Bronchial epithelial cell (primary cell): Measurements from ENCODE around the gene TMEM179. TPM values are rescaled to one million over a fixed set of nuclear protein-coding genes. Genes with fewer than 3 reads are reported as not detected.

Source experiments
- DNase-seq: peaks from one replicate; pipeline ENCODE4 v3.0.0-alpha.2; 2010; ENCODE audit warnings: low read depth
- FAIRE-seq: peaks from 2 replicates; lab custom pipeline; 2011; peaks lifted over from hg19 to GRCh38; lab: Jason Lieb, UNC
- H3K27me3 ChIP-seq: 2 replicates; pipeline ENCODE4 v1.5.1; 2011; ENCODE audit warnings: low read length; ENCODE audit not compliant: control insufficient read depth, insufficient read depth
- H3K36me3 ChIP-seq: 2 replicates; pipeline ENCODE4 v1.5.1; 2011; ENCODE audit warnings: low read length; ENCODE audit not compliant: control insufficient read depth, insufficient read depth
- H3K4me3 ChIP-seq: 2 replicates; pipeline ENCODE4 v1.5.1; 2011; ENCODE audit warnings: mild to moderate bottlenecking, low read depth, low read length, control low read depth
- CTCF ChIP-seq: IDR thresholded peaks from 2 replicates; pipeline ENCODE4 v1.5.1; 2011; ENCODE audit warnings: mild to moderate bottlenecking, moderate library complexity, low read length, control low read depth, inconsistent platforms; ENCODE audit not compliant: insufficient read depth, severe bottlenecking
- total RNA-seq: library from RNA; depleted of rRNA; stranded (reverse); fragments of >200 nt; gene quantifications from 2 replicates; pipeline ENCODE4 v1.2.1, GENCODE V29; 2014

TMEM179 gene
- total RNA-seq, 1 donor from 2014 or later, result not detected

- H3K4me3 ChIP-seq, result no peak overlapping the region
- H3K36me3 ChIP-seq, result no peaks in the 10 kb centered on the region
- FAIRE-seq, result no peak
- H3K27me3 ChIP-seq, result no peaks in the 10 kb centered on the region
- DNase-seq, result no peak
- no peak for TF ChIP-seq CTCF
Observed at GRCh38 chr14:104547998-104548700, 56.4 kb downstream of the TMEM179 start.

GRCh38 chr14:104547310-104547997, 57.1 kb downstream of the TMEM179 start:
- Histone ChIP-seq H3K4me3 (no peak overlapping the region), H3K27me3 (no peaks in the 10 kb centered on the region), H3K36me3 (no peaks in the 10 kb centered on the region)
- TF ChIP-seq CTCF, result no peak
- FAIRE-seq, result no peak
- no peak for DNase-seq

- DNase-seq (no peak), FAIRE-seq (no peak)
- no peaks in the 10 kb centered on the region for H3K27me3 ChIP-seq
- no peaks in the 10 kb centered on the region for H3K36me3 ChIP-seq
- H3K4me3 ChIP-seq, result no peak overlapping the region
- no peak for TF ChIP-seq CTCF
Observed at GRCh38 chr14:104546591-104547309, 57.8 kb downstream of the TMEM179 start.

DNA sequence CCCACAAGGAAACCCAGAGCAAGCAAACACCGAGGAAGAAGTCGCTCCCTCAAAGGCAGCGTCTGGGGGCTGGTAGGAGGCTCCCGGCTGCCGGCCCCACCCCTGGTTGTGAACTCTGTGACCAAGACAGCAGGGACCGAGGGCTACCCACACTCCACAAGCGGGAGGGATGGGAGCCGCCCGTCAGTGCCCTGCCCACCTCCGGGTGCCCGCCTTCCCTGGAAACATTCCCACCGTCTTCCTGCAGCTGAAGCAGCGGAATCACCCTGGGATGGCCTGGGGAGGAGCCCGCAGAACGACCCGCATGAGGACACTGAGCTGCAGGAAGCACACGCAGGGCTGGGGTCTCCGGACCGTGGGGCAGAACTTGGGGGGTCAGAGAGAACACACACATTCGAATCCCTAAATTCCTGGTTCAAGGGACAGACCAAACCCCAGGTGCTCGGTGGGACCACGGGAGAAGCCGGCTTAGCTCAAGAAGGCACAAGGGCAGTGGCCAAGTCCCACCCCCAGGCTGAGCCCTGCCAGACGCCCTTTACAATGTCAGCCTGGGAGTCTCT, 58.5 kb downstream of the TMEM179 start:
- FAIRE-seq (no peak), DNase-seq (no peak)
- Histone ChIP-seq H3K27me3 (no peaks in the 10 kb centered on the region), H3K36me3 (no peaks in the 10 kb centered on the region), H3K4me3 (no peak overlapping the region)
- no peak for TF ChIP-seq CTCF

DNA sequence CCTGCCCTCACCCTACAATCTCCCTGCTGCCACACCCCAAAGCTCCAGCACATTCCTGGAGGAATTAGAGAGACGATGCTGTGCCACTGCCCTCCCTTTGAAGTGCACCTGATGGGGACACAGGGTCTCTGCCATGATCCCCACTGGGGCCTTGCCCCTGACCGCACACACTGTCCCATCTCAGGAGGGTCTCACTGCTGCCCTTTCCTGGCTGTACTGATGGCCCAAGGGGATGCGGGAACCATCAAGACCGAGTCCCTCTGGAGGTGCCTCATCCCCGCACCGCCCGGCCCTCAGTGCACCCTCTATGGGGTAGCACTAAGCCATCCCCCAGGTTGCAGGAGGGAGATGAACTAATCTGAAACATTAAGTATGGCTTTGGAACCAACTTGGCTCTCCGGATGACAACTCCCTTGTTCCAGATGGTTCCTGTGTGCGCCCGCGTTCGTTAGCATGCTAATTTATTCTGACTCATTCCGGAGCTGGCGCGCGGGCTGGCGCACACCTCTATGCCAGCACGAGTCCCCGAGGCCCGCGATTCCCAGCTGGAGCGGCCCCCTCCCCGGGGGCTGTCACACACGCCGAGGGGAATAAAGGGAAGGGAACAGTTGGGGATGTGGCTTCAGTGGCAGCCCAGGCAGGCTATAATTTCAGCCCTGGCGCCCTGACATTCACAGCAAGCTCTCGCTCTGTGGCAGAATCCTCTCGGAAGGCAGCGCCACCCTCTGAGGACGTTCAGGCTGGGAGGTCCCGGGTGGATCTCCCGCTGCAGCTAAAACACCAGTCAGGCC, 59.2 kb downstream of the TMEM179 start:
- H3K27me3 ChIP-seq, result no peaks in the 10 kb centered on the region
- TF ChIP-seq CTCF, result no peak
- H3K4me3 ChIP-seq, result no peak overlapping the region
- FAIRE-seq, result no peak
- DNase-seq, result no peak
- H3K36me3 ChIP-seq, result no peaks in the 10 kb centered on the region
